ENCODE results near the gene STEAP3. TPM values are rescaled to one million over a fixed set of nuclear protein-coding genes. Genes with fewer than 3 reads are reported as not detected.

STEAP3 gene
- total and polyA plus RNA-seq, 12 donors, result 5.0 to 18.2 (median 7.4) TPM

GRCh38 chr2:119204525-119204924 is 19.1 kb upstream of the STEAP3 start:
- WGBS, 2 donors, result 84 to 93% methylated on average over 6 of the region's 6 CpGs
- H3K9me3 ChIP-seq, result no peaks in the 10 kb centered on the region
- no peak overlapping the region for H3K4me3 ChIP-seq
- DNase-seq, result no peak
- intact Hi-C loops (cut with DNase I), result no loop called here
- TF ChIP-seq, protein P1, sequence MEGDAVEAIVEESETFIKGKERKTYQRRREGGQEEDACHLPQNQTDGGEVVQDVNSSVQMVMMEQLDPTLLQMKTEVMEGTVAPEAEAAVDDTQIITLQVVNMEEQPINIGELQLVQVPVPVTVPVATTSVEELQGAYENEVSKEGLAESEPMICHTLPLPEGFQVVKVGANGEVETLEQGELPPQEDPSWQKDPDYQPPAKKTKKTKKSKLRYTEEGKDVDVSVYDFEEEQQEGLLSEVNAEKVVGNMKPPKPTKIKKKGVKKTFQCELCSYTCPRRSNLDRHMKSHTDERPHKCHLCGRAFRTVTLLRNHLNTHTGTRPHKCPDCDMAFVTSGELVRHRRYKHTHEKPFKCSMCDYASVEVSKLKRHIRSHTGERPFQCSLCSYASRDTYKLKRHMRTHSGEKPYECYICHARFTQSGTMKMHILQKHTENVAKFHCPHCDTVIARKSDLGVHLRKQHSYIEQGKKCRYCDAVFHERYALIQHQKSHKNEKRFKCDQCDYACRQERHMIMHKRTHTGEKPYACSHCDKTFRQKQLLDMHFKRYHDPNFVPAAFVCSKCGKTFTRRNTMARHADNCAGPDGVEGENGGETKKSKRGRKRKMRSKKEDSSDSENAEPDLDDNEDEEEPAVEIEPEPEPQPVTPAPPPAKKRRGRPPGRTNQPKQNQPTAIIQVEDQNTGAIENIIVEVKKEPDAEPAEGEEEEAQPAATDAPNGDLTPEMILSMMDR (IDR thresholded peaks at IDR 0.05), result no peak
- H3K27me3 ChIP-seq, result peaks cover 0 to 14% (median 0%) of the 10 kb centered on the region in 7 donors
- H3K27ac ChIP-seq, result no peak overlapping the region
- no peaks in the 10 kb centered on the region for H3K36me3 ChIP-seq
- H3K4me1 ChIP-seq, result no peaks in the 10 kb centered on the region
- ATAC-seq, result peak in 2 of 8 donors; percentile 21

- TF ChIP-seq, protein P1 (IDR thresholded peaks at IDR 0.05), result no peak
- Histone ChIP-seq H3K9me3 (no peaks in the 10 kb centered on the region), H3K27me3 (peaks cover 0 to 8% (median 0%) of the 10 kb centered on the region in 7 donors), H3K36me3 (no peaks in the 10 kb centered on the region), H3K4me1 (no peaks in the 10 kb centered on the region), H3K4me3 (no peak overlapping the region), H3K27ac (no peak overlapping the region)
- 82 to 85% methylated on average over 13 of the region's 13 CpGs for WGBS, 2 donors
- DNase-seq (no peak), ATAC-seq (no peak)
- intact Hi-C loops (cut with DNase I), result no loop called here
These were observed 18.5 kb upstream of the STEAP3 start for GRCh38 chr2:119205001-119205706.

GRCh38 chr2:119206201-119206600 is 17.4 kb upstream of the STEAP3 start:
- no peak for ATAC-seq
- Histone ChIP-seq H3K9me3 (no peaks in the 10 kb centered on the region), H3K36me3 (no peaks in the 10 kb centered on the region), H3K4me1 (no peaks in the 10 kb centered on the region), H3K27ac (no peak overlapping the region), H3K27me3 (peaks cover 0 to 9% (median 0%) of the 10 kb centered on the region in 7 donors), H3K4me3 (no peak overlapping the region)
- DNase-seq, result no peak
- WGBS, 2 donors, result 83 to 91% methylated on average over 2 of the region's 2 CpGs
- TF ChIP-seq, protein P1 (IDR thresholded peaks at IDR 0.05), result no peak
- intact Hi-C loops (cut with DNase I), result no loop called here

DNA sequence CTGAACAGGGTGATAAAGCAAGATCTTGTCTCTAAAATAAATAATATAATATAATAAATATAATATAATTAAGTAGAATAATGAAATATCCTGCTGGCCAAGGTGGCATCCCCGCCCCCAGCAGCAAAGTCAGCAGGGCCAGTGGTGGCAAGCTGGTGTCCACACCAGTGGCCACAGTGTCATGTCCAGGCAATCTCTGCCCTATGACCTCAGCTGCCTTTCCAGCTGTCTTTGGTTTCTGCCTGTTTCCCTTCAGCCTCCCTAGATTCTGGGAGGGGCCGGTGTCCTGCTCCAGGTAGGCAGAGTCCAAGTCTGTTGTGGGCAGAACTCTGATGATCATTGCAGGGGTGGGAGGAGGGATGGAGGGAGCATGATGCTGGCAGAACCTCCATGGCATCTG is 16.2 kb upstream of the STEAP3 start:
- no peak for ATAC-seq
- Histone ChIP-seq H3K27ac (no peak overlapping the region), H3K27me3 (peaks cover 0 to 9% (median 0%) of the 10 kb centered on the region in 7 donors), H3K4me3 (no peak overlapping the region), H3K4me1 (no peaks in the 10 kb centered on the region), H3K9me3 (no peaks in the 10 kb centered on the region), H3K36me3 (no peaks in the 10 kb centered on the region)
- TF ChIP-seq, protein P1 (IDR thresholded peaks at IDR 0.05), result no peak
- WGBS, 2 donors, result 66 to 70% methylated on average over 2 of the region's 2 CpGs
- DNase-seq, result no peak
- intact Hi-C loops (cut with DNase I), result no loop called here
